ENCODE data around the gene COL13A1.

The COL13A1 gene

GRCh38 chr10:69963178-69963834 is 161.6 kb downstream of the COL13A1 start:
- Histone ChIP-seq H3K9me3 (ENCODE audit: low read length) (no peaks in the 10 kb centered on the region), H4K20me1 (ENCODE audit: insufficient read depth, low read length) (no peaks in the 10 kb centered on the region), H2AFZ (ENCODE audit: low read length) (no peak overlapping the region), H3F3A (ENCODE audit: insufficient read depth, low read length) (no peaks in the 10 kb centered on the region), H3K27ac (ENCODE audit: low read depth, low read length, poor library complexity, severe bottlenecking) (no peak overlapping the region), H3K4me3 (ENCODE audit: low read depth, low read length, poor library complexity, severe bottlenecking) (no peak overlapping the region), H3K9ac (ENCODE audit: low read length) (no peak overlapping the region), H3K27me3 (ENCODE audit: insufficient read depth, low read length) (no peaks in the 10 kb centered on the region; the same call in 1 of the 2 replicates), H3K4me1 (ENCODE audit: insufficient read depth, low read length, severe bottlenecking) (peaks cover 3% of the 10 kb centered on the region), H3K79me2 (ENCODE audit: insufficient read depth, low read length) (no peaks in the 10 kb centered on the region), H3K9me2 (ENCODE audit: low read depth, low read length) (no peaks in the 10 kb centered on the region), H3K36me3 (ENCODE audit: insufficient read depth, low read length) (no peaks in the 10 kb centered on the region), H3K4me2 (ENCODE audit: low read length) (no peak overlapping the region)
- TF ChIP-seq CTCF (IDR thresholded peaks at IDR 0.05; ENCODE audit: low read length) (no peak), EZH2 (IDR thresholded peaks at IDR 0.05; ENCODE audit: borderline replicate concordance, low read length) (no peak)

GRCh38 chr10:69963835-69964710 is 162.4 kb downstream of the COL13A1 start:
- Histone ChIP-seq H3K36me3 (ENCODE audit: insufficient read depth, low read length) (no peaks in the 10 kb centered on the region), H2AFZ (ENCODE audit: low read length) (no peak overlapping the region), H3K79me2 (ENCODE audit: insufficient read depth, low read length) (no peaks in the 10 kb centered on the region), H4K20me1 (ENCODE audit: insufficient read depth, low read length) (no peaks in the 10 kb centered on the region), H3K27ac (ENCODE audit: low read depth, low read length, poor library complexity, severe bottlenecking) (no peak overlapping the region), H3K9me2 (ENCODE audit: low read depth, low read length) (no peaks in the 10 kb centered on the region), H3K4me3 (ENCODE audit: low read depth, low read length, poor library complexity, severe bottlenecking) (no peak overlapping the region), H3K9me3 (ENCODE audit: low read length) (no peaks in the 10 kb centered on the region), H3F3A (ENCODE audit: insufficient read depth, low read length) (no peaks in the 10 kb centered on the region), H3K4me1 (ENCODE audit: insufficient read depth, low read length, severe bottlenecking) (peaks cover 3% of the 10 kb centered on the region), H3K27me3 (ENCODE audit: insufficient read depth, low read length) (no peaks in the 10 kb centered on the region; the same call in 1 of the 2 replicates), H3K9ac (ENCODE audit: low read length) (no peak overlapping the region), H3K4me2 (ENCODE audit: low read length) (no peak overlapping the region)
- TF ChIP-seq EZH2 (IDR thresholded peaks at IDR 0.05; ENCODE audit: borderline replicate concordance, low read length): no peak
- TF ChIP-seq CTCF (IDR thresholded peaks at IDR 0.05; ENCODE audit: low read length): no peak

- Histone ChIP-seq H3F3A (ENCODE audit: insufficient read depth, low read length) (no peaks in the 10 kb centered on the region), H3K27me3 (ENCODE audit: insufficient read depth, low read length) (no peaks in the 10 kb centered on the region; the same call in 1 of the 2 replicates), H3K27ac (ENCODE audit: low read depth, low read length, poor library complexity, severe bottlenecking) (no peak overlapping the region), H3K9me3 (ENCODE audit: low read length) (no peaks in the 10 kb centered on the region), H3K4me2 (ENCODE audit: low read length) (no peak overlapping the region), H3K36me3 (ENCODE audit: insufficient read depth, low read length) (no peaks in the 10 kb centered on the region), H3K79me2 (ENCODE audit: insufficient read depth, low read length) (no peaks in the 10 kb centered on the region), H3K4me1 (ENCODE audit: insufficient read depth, low read length, severe bottlenecking) (peaks cover 1% of the 10 kb centered on the region), H3K9me2 (ENCODE audit: low read depth, low read length) (no peaks in the 10 kb centered on the region), H2AFZ (ENCODE audit: low read length) (no peak overlapping the region), H4K20me1 (ENCODE audit: insufficient read depth, low read length) (no peaks in the 10 kb centered on the region), H3K9ac (ENCODE audit: low read length) (no peak overlapping the region), H3K4me3 (ENCODE audit: low read depth, low read length, poor library complexity, severe bottlenecking) (no peak overlapping the region)
- no peak for TF ChIP-seq CTCF (IDR thresholded peaks at IDR 0.05; ENCODE audit: low read length)
- TF ChIP-seq EZH2 (IDR thresholded peaks at IDR 0.05; ENCODE audit: borderline replicate concordance, low read length): no peak
Observed at GRCh38 chr10:69965086-69965485, 163.4 kb downstream of the COL13A1 start.
